Measurements from ENCODE around the gene OR2C1. TPM values are rescaled to one million over a fixed set of nuclear protein-coding genes. Genes with fewer than 3 reads are reported as not detected.
A peak's percentile ranks its signal among the peaks of the same experiment; 100 is the strongest.

OR2C1 gene
- total RNA-seq, 2 experiments from 2014 or later = not detected

- Mint-ChIP-seq H3K27me3 (no peaks in the 10 kb centered on the region), H3K9me3 (peaks cover 71% of the 10 kb centered on the region), H3K4me1 (ENCODE audit: low read depth) (no peaks in the 10 kb centered on the region), H3K36me3 (ENCODE audit: low read depth) (peaks cover 88% of the 10 kb centered on the region), H3K27ac (no peak overlapping the region), H3K4me3 (no peak overlapping the region)
- CTCF ChIA-PET = interaction anchor here (0.6 to 1.0 kb wide), 2 partner anchors 18 to 20 kb away, joined by 3 read pairs; partner anchors contain the start of genes ZNF174 and ZSCAN32
- POLR2A ChIA-PET = interaction anchor here (0.7 to 2.0 kb wide), 6 partner anchors 9 to 196 kb away, joined by 3 to 4 read pairs (median 4); no protein-coding TSS in a partner anchor
- intact Hi-C loops (cut with micrococcal nuclease) = no loop called here
- DNase-seq = no peak
- no peak for TF ChIP-seq CTCF (IDR thresholded peaks at IDR 0.05)
- ATAC-seq = no peak
Measured at GRCh38 chr16:3383045-3383448, 27.4 kb downstream of the OR2C1 start.

- CTCF ChIA-PET = no interaction called here
- TF ChIP-seq CTCF (IDR thresholded peaks at IDR 0.05) = no peak
- Mint-ChIP-seq H3K4me3 (no peak overlapping the region), H3K27ac (no peak overlapping the region), H3K27me3 (no peaks in the 10 kb centered on the region), H3K4me1 (ENCODE audit: low read depth) (no peaks in the 10 kb centered on the region), H3K36me3 (ENCODE audit: low read depth) (peaks cover 87% of the 10 kb centered on the region), H3K9me3 (peaks cover 53% of the 10 kb centered on the region)
- intact Hi-C loops (cut with micrococcal nuclease) = no loop called here
- POLR2A ChIA-PET = no interaction called here
- ATAC-seq = no peak
- DNase-seq = no peak
Measured at GRCh38 chr16:3388325-3388724, 32.6 kb downstream of the OR2C1 start.

- ATAC-seq (no peak), DNase-seq (no peak)
- TF ChIP-seq CTCF (IDR thresholded peaks at IDR 0.05) = no peak
- intact Hi-C loops (cut with micrococcal nuclease) = no loop called here
- peaks cover 6% of the 10 kb centered on the region for H3K4me1 Mint-ChIP-seq (ENCODE audit: low read depth)
- H3K9me3 Mint-ChIP-seq = peaks cover 49% of the 10 kb centered on the region
- H3K27me3 Mint-ChIP-seq = no peaks in the 10 kb centered on the region
- ChIA-PET POLR2A (interaction anchor here (0.6 to 1.0 kb wide), 2 partner anchors 42 to 84 kb away, joined by 3 read pairs; no protein-coding TSS in a partner anchor), CTCF (no interaction called here)
- no peak overlapping the region for H3K27ac Mint-ChIP-seq
- H3K4me3 Mint-ChIP-seq = no peak overlapping the region
- H3K36me3 Mint-ChIP-seq (ENCODE audit: low read depth) = peaks cover 87% of the 10 kb centered on the region
Measured at GRCh38 chr16:3389663-3390338, 34.1 kb downstream of the OR2C1 start.

- POLR2A ChIA-PET = interaction anchor here (0.7 to 2.8 kb wide), 5 partner anchors 20 to 376 kb away, joined by 3 to 14 read pairs (median 4); partner anchors contain the start of genes NAA60, TIGD7, ZNF597 and ZNF75A
- peaks cover 45% of the 10 kb centered on the region for H3K4me1 Mint-ChIP-seq (ENCODE audit: low read depth)
- CTCF ChIA-PET = interaction anchor here (0.9 to 2.7 kb wide), 5 partner anchors 11 to 57 kb away, joined by 3 to 8 read pairs (median 3); partner anchors contain the start of genes NAA60 and ZNF597
- DNase-seq = no peak
- peak overlapping the region; percentile 79 for H3K27ac Mint-ChIP-seq
- peaks cover 62% of the 10 kb centered on the region for H3K36me3 Mint-ChIP-seq (ENCODE audit: low read depth)
- peaks cover 35% of the 10 kb centered on the region for H3K9me3 Mint-ChIP-seq
- H3K4me3 Mint-ChIP-seq = peak overlapping the region; percentile 82
- H3K27me3 Mint-ChIP-seq = no peaks in the 10 kb centered on the region
- no peak for TF ChIP-seq CTCF (IDR thresholded peaks at IDR 0.05)
- intact Hi-C loops (cut with micrococcal nuclease) = no loop called here
- no peak for ATAC-seq
Measured at GRCh38 chr16:3400446-3400778, 44.7 kb downstream of the OR2C1 start.
